ENCODE data around the gene CFHR3.
"Not testable (repeated sequence)": the region's sequence is repeated elsewhere in the genome, so short reads cannot be mapped to it uniquely, and the experiment has no call there.

Gene CFHR3

DNA sequence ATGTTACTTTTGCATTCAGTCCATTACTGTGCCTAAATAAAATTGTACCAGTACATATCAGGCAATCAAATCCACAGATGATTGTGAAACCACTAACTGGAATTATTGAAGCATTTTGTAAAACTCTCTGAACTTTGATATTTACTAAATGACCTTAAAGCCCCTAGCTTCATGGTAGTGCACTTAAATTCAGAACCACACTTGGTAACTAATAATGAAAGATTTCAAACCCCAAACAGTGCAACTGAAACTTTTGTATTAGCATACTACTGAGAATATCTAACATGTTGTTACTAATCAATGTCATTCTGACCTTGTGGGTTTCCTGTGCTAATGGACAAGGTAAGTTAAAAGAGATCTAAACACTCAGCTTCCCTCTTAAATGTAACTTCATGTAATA is at the start of gene CFHR3:
CFHR3 (plus strand) TSS at position 238 of the 400 bp plus-strand sequence; CDS start at position 285, 47 bp downstream.
- DNase-seq: no peak

DNA sequence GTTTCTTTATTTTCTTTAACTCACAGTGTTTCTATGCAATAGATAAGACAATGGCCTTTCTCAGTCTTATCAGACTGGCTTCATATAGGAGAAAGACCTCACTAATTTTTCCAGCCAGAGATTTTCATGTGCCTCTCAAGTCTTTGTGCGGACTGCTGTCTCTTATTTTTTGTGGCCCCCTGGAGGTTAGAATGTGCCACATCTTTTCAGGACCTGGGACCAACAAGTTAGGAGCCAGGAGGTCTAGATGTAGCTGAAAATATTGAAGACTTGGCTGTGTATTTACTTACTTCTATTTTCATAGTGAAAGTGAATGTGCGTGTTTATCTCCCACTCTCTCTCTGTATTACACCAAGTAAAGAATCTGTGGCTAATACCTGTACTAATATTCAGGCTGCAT is 42.1 kb upstream of the CFHR3 start:
- no peak for DNase-seq

DNA sequence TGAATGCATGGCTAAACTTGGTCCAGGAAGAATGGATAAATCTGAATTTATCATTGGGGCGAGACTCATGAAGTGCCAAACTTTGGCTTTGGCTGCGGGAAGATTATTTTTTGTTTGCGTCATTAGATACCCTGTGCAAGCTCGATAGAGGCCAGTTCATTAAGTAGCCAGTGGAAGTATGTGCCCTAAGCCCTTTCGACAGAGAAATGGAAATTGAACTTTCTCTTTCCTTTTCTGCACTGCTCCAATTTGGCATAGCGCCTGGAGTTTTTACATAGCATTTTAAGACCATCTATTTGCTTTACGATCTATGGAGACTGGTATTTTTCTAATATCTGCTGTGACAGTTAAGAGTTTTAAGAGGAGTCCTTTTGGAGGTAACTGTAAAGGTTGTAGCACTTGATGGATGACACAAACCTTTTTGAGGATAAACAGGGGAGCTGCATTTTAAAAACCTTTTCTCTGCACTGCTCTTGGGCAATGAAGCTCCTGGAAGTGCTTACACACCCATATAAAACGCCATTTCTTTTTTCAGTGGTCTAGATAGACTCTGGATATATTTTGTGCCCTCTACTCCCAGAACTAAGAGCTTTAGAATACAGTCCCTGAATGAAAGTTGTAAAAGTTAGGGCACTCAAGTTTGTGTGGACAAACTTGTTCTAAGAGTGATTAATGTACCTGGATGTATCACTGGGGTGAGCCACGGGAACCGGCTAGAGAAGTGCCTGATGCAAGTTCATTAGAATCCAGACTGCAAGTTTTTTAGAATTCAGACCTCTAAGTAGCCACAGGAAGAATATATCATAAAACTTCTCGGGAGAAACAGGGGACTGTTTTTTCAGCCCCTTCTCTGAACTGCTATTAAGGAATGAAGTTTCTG is 41.3 kb upstream of the CFHR3 start:
- DNase-seq: no peak

DNA sequence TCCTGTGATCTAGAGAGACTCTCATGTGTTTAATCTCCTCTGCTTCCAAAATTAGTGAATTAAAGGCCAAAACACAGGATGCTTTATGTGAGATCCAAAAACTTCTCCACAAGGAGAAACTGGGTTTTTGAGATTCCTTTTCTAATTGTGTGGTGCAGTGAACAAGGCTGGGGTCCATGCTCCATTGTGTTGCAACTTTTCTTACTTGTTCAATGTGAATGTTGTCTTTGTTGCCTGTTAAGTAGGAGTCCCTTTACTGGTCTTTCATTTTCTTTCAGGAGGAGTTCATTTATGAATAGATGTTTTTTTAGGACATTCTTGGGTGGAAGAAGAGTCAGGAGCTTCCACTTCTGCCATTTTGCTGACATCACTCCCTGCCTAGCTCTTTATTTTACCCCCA is 40.6 kb upstream of the CFHR3 start:
- no peak for DNase-seq

DNA sequence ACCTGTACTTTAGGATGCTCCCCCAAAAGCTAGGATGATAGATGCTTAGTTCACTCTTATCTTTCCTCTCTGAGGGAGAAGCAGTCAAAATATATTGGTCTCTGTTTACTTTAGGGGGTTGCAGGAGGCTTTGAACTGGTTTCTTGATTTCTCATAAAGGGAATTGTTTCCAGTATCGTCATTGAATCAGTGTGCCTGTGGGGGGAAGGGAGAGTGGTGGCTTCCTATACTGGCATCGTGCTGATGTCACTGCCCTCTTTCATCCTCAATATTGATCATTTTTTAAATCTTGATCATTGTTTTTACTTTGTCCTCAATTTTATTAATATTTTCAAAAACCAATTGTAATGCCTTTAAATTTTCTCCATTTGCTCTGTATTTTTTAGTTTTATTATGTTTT is 40.2 kb upstream of the CFHR3 start:
- DNase-seq: no peak

DNA sequence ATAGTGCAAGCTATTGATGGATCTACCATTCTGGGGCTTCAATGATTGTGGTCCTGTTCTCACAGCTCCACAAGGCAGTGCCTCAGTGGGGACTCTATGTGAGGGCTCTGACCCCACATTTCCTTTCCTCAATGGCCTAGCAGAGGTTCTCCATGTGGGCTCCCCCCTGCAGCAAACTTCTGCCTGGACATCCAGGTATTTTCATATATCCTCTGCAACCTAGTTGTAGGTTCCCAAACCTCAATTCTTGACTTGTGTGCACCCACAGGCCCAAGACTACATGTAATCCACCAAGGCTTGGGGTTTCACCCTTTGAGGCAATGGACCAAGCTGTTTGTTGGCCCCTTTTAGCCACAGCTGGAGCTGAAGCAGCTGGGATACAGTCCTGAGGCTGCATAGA is 35.9 kb upstream of the CFHR3 start:
- no peak for DNase-seq

DNA sequence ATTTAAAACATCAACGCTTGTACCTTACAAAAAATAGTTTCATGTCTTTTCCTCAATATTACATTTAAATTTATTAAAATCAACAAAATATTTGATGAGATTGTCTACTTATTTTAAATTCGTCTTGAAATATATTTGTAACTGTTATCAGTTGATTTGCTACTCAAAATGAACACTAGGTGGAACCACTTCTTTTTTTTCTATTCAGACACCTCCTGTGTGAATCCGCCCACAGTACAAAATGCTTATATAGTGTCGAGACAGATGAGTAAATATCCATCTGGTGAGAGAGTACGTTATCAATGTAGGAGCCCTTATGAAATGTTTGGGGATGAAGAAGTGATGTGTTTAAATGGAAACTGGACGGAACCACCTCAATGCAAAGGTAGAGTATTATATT is 31.4 kb upstream of the CFHR3 start:
- DNase-seq: not testable (repeated sequence)

DNA sequence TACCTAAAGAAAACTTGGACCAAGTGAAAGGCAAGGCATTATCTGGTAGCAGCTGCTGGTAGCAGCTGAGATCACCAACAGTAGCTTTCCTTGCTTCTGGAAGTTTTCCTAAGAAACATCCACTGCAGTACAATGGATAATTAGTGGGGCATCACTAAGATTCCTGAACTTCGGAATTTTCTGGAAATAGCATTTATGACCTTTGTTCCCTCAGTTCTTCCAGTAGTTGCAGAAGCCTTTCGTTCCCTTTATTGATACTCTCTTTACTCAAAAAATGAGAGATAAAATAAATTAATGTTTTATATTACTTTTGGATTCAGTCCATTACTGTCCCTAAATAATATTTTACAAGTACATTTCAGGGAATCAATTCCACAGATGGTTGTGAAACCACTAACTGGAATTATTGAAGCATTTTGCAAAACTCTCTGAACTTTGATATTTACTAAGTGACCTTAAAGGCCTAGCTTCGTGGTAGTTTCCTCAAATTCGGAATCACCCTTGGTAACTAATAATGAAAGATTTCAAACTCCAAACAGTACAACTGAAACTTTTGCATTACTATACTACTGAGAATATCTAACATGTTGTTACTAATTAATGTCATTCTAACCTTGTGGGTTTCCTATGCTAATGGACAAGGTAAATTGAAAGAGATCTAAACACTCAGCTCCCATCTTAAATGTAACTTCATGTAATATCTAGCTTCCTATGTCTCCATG is 9.5 kb upstream of the CFHR3 start:
- not testable (repeated sequence) for DNase-seq

DNA sequence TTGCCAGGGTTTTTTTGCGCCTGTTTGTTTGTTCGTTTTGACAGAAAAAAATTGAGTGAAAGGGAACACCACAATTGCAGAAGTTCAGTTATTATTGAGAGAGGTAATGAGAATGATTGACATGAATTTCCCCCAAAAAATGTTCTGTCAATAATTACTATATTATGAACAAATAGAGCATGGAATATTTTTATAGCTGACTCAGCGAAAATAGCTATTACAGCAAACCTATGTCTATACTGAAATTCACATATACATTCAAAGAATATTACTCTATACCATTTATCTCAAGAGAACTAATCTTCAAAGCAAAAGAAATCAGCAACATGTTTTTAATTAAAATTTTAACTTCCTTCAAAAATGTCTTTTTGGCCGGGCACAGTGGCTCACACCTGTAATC is 4.8 kb upstream of the CFHR3 start:
- not testable (repeated sequence) for DNase-seq

DNA sequence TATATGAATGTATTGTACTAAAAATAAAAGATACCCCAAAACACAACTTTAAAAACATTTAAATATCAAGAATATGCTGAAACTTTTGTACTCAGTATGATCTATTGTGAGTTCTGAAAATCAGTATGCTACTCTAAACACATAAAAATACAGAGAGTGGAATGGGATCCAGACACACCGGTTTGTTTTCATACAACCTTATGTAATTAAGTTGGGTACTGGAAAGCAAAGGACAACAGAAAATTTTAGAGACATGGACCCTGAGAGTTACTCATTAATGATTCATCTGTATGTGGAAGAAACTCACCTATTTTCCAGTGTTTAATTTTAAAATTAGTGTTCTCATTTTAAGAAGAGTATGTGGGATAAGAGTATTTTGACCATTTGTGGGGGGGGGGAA is 927 bp upstream of the CFHR3 start:
- DNase-seq: no peak

DNA sequence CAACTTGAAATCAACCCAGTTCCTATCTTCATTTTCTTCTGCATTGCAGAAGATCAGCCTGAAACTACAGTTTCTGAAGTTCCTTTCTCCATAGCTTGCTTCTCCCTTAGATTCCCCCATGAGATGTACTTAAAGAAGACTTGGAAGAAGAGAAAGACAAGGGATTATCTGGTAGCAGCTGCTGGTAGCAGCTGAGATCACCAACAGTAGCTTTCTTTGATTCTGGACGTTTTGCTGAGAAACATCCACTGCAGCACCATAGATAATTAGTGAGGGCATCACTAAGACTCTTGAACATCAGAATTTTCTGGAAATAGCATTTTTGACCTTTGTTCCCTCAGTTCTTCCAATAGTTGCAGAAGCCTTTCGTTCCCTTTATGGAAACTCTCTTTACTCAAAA is 465 bp upstream of the CFHR3 start:
- DNase-seq: no peak

DNA sequence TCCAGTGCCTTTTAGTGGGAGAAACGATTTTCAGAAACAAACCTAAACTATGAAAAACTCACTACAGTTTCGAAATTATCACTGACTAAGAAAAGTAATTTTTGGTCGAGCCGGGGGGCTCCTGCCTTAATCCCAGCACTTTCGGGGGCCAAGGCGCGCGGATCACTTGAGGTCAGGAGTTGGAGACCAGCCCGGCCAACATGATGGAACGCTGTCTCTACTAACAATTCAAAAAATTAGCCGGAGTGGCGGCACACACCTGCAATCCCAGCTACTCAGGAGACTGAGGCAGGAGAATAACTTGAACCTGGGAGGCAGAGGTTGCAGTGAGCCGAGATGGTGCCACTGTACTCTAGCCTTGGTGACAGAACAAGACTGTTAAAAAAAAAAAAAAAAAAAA is 3.0 kb downstream of the CFHR3 start:
- no peak for DNase-seq

DNA sequence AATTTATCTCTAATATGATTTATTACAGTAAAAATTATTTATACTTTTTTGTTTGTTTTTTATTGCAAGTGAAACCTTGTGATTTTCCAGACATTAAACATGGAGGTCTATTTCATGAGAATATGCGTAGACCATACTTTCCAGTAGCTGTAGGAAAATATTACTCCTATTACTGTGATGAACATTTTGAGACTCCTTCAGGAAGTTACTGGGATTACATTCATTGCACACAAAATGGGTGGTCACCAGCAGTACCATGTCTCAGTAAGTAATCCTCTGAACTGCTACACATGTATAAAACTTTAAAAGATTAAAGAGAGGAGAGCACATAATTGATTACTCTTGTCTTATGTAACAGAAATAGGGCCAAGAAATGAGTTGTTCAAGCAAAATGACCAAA is 4.5 kb downstream of the CFHR3 start:
- DNase-seq: no peak

DNA sequence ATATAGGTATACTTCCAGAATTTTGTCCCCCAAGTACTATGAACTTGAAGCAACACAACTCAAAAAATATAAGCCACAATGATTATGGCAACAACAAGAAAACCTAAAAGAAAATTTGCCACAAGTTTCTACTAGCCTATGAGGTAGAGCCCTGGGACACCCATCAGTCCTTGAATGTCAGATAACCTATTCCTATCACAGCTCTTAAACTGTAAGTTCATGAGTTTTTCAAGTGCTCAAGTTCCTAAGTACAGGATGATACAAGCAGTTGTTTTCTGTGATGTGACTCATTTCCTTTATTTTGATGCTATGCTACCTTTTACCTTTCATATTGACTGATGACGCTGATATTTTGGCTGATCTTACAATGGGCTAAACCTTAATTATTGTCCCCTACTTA is 16.6 kb downstream of the CFHR3 start:
- not testable (repeated sequence) for DNase-seq

DNA sequence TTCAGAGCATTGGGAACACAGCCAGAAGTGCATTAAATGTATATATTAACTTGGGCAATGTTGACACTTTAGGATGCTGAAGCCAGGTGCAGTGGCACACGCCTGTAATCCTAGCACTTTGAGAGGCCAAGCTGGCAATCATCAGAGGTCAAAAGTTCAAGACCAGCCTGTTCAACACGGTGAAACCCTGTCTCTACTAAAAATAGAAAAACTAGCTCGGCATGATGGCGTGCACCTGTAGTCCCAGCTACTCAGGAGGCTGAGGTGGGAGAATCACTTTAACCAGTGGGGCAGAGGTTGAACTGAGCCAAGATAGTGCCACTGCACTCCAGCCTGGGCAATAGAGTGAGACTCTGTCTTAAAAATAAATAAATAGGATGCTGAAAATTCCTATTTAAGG is 19.5 kb downstream of the CFHR3 start:
- not testable (repeated sequence) for DNase-seq

DNA sequence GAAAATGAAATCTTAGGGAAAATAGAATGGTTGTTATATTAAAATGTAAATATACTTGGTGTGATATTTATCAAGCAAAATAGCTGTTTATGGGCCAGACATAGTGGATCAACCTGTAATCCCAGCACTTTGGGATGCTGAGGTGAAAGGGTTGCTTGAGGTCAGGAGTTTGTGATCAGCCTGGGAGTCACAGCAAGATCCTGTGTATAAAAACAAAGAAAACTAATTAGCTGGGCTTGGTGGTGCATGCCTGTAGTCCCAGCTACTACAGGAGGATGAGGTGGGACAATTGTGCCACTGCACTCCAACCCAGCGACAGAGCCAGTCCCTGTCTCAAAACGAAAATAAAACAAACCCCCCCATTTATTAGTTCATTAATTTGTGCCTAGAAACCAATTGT is 23.3 kb downstream of the CFHR3 start:
- no peak for DNase-seq

DNA sequence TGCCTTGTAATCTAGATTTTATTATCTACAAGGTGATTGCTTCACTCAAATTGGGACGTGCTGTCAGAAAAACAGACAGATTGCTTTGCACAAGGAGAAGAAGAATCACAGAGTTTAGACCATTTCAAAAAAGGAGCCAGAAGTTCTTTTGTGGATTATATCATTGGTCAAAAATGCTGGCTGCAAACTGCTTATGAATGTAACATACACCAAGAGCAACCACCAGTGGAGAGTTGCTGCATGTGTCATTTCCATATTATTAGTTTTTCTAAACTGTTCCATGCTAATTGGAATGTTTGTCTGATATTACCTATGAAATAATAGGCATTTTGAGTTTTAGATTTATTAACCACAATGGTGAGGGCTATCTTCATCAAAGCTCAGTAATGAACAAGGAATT is 27.3 kb downstream of the CFHR3 start:
- not testable (repeated sequence) for DNase-seq

DNA sequence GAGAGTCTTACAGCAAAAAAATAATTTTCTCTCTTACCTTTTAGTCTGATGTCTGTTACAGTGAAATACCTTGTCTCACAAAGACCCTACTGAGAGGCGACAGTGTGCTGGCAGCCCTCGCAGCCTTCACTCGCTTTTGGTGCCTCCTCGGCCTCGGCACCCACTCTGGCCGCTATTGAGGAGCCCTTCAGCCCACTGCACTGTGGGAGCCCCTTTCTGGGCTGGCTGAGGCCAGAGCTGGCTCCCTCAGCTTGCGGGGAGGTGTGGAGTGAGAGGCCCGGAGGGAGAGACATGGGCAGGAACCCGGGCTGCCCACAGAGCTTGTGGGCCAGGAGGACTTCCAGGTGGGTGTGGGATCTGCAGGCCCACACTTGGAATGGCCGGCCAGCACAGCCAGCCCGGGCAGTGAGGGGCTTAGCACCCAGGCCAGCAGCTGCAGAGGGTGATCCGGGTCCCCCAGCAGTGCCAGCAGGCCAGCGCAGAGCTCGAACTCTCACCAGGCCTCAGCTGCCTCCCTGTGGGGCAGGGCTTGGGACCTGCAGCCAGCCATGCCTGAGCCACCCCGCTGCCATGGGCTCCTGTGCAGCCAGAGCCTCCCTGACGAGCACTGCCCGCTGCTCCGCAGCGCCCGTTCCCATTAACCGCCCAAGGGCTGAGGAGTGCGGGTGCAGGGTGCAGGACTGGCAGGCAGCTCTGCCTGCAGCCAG is 34.0 kb downstream of the CFHR3 start:
- DNase-seq: no peak

DNA sequence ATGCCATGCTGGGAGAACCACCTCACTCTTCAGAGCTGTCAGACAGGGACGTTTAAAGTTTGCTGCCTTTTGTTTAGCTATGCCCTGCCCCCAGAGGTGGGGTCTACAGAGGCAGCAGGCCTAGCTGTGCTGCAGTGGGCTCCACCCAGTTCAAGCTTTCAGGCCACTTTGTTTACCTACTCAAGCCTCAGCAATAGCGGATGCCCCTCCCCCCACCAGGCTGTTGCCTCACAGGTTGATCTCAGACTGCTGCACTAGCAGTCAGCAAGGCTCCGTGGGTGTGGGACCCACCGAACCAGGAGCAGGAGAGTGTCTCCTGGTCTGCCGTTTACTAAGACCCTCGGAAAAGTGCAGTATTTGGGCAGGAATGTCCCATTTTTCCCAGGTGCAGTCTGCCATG is 42.8 kb downstream of the CFHR3 start:
- DNase-seq: not testable (repeated sequence)

DNA sequence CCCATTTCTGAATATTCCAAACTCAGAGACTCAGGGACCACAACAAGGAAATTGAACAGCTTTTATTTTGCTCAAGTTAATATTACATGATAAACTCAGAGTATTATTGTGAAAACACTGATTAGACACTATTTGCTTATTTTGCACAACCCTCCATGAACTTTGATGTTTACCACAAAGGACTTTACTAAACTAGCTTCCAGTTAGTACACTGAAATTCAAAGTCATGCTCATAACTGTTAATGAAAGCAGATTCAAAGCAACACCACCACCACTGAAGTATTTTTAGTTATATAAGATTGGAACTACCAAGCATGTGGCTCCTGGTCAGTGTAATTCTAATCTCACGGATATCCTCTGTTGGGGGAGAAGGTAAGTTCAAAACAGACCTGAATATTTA is 44.9 kb downstream of the CFHR3 start, which contains the start of gene CFHR1:
CFHR1 (plus strand) TSS at position 201 of the 400 bp plus-strand sequence; CDS start at position 315, 114 bp downstream.
- DNase-seq: not testable (repeated sequence)

DNA sequence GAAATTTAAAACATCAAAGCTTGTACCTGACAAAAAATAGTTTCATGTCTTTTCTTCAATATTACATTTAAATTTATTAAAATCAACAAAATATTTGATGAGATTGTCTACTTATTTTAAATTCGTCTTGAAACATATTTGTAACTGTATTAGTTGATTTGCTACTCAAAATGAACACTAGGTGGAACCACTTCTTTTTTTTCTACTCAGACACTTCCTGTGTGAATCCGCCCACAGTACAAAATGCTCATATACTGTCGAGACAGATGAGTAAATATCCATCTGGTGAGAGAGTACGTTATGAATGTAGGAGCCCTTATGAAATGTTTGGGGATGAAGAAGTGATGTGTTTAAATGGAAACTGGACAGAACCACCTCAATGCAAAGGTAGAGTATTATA is 53.2 kb downstream of the CFHR3 start:
- DNase-seq: not testable (repeated sequence)

Data from stimulated activated CD4-positive, alpha-beta T cell treated with anti-CD3 and anti-CD28 coated beads, Interleukin-12 subunit alpha, Interleukin-12 subunit beta, amount 100 ng/mL, for 4 hours (primary cell).